ENCODE data around the gene DOLPP1.
A peak's percentile ranks its signal among the peaks of the same experiment; 100 is the strongest.

Gene DOLPP1

DNA sequence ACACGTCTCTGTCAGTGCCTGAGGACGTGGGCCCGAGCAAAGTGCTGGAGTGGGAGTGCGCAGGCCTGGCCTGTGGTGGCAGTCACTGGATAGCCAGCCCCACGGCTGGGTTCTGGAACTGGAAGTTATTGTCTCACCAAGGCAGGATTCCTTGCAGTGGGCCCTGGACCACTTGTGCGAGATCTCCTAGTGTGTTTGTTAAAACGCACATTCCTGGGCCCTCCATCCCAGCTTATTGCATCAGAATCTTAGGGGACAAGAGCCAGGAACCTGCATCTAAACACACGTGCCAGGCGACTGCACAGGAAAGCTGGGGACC lies 57.2 kb downstream of the DOLPP1 start:
- no peak overlapping the region for H3K4me3 ChIP-seq (ENCODE audit: low read depth, low read length)
- TF ChIP-seq, protein P1, sequence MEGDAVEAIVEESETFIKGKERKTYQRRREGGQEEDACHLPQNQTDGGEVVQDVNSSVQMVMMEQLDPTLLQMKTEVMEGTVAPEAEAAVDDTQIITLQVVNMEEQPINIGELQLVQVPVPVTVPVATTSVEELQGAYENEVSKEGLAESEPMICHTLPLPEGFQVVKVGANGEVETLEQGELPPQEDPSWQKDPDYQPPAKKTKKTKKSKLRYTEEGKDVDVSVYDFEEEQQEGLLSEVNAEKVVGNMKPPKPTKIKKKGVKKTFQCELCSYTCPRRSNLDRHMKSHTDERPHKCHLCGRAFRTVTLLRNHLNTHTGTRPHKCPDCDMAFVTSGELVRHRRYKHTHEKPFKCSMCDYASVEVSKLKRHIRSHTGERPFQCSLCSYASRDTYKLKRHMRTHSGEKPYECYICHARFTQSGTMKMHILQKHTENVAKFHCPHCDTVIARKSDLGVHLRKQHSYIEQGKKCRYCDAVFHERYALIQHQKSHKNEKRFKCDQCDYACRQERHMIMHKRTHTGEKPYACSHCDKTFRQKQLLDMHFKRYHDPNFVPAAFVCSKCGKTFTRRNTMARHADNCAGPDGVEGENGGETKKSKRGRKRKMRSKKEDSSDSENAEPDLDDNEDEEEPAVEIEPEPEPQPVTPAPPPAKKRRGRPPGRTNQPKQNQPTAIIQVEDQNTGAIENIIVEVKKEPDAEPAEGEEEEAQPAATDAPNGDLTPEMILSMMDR (IDR thresholded peaks at IDR 0.05; ENCODE audit: low read depth, low read length) = no peak

DNA sequence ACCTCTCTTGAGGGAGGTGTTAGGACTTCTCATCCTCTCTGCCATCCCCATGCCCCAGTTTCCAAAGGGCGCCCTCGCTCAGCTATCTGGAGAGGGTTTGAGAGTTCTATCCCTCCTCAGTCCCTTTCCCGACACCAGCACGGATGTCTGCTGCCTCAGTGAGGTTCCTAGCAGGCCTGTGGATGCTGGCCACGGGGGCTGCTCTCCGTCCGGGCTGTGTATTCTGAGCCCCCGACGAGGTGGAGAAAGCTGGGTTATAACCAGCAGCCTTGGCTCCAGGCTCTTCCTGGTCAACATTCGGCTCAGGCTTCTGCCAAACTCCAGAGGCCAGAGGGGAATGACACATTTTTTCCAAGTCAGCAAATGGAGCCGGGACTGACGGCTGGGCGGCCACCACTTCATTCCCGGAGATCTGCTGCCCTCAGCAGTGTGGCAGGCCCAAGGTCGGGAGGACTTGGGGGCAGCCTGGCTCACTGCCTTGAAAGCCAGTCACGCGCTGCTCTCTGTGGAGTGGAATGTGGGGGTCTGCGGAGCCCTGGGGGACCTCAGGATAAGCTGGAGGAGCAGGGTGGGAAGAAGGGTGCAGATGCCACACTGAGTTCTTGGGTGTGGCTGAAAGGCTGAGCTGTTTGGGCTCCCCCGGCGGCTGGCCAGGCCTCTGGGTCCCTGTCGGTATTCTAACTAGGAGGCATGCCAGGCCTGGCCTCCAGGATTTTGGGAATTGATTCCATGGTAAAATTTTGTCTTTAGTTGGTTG lies 57.7 kb downstream of the DOLPP1 start:
- TF ChIP-seq, protein P1 (IDR thresholded peaks at IDR 0.05; ENCODE audit: low read depth, low read length) = no peak
- H3K4me3 ChIP-seq (ENCODE audit: low read depth, low read length) = no peak overlapping the region

DNA sequence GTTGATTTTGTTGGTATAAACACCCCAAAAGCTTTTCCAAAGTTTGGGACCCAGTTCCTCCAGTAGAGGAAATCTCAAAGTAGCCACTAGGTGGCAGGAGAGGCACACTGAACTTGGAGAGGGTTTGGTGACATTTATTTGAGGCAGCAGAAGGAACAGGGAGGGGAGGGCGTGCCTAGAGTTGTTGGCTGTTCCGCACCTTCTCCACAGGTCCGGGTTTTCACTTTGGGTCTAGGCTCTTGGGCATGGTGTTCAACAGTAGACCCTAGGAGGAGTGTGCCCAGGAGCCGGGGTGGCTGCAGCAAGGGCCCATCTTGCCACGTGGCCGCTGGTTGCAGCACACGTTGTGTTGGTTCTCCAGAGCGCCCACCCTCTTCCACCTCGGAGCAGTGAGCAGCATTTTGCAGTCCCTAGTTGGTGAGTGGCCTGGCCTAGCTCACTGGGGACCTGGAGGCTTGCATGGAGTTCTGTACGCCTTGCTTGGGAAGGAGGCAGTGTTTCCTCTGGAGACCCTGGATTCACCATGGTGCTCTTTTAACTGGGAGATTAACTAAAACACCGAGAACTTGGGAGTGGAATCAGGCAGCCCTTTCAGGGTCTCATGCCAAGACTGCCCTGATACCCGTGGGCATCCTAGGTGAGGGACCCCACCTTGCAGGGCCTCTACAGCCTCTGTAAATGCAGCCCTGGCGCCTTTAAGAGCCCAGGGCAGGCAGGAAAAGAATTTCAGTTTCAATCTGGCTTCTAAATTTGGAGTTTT lies 58.5 kb downstream of the DOLPP1 start:
- peak overlapping the region; percentile 40 for H3K4me3 ChIP-seq (ENCODE audit: low read depth, low read length)
- TF ChIP-seq, protein P1 (IDR thresholded peaks at IDR 0.05; ENCODE audit: low read depth, low read length) = peak; percentile 79

DNA sequence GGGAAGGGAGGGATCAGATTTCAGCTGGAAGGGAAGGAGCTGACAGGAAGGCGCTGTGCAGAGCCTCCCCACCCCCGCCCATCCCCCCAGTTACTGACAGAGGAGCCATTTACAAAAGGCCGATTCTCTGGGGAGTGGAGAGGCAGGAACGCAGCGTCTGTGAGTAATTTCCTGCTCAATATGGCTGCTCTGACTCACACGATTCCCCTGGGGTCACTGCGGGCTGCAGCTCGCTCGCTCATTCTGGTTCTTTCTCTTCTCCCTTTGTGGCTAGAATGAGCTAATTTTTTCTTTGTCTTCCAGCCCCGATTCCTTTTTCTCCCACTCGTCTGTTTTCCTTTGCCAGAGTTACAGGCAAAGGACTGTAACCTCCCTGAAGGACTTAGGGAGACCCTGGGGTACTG lies 59.1 kb downstream of the DOLPP1 start:
- TF ChIP-seq, protein P1 (IDR thresholded peaks at IDR 0.05; ENCODE audit: low read depth, low read length) = no peak

More for the DNA sequence above, 59.1 kb downstream of the DOLPP1 start:
- peak overlapping the region; percentile 60 for H3K4me3 ChIP-seq (ENCODE audit: low read depth, low read length)

Measured in WI38 (cell line).